B cell (primary cell): ENCODE data around the gene CASD1. TPM values are rescaled to one million over a fixed set of nuclear protein-coding genes. Genes with fewer than 3 reads are reported as not detected.

ENCODE experiments used
- ATAC-seq: fragments of 200-7000 bp; cut with Tn5 transposase; one replicate; pipeline ENCODE4 v1.10.0; 2021; ENCODE audit warnings: low read depth, mild to moderate bottlenecking, moderate number of reproducible peaks, moderate library complexity
- CTCF ChIA-PET: fragments of 350-600 bp; sonication (Branson Sonifier 250); formaldehyde crosslinking; loops from one replicate; lab custom pipeline; 2021; ENCODE audit warnings: antibody characterized with exemption, inconsistent platforms; lab: Charles Lee
- POLR2A ChIA-PET: fragments of 350-600 bp; sonication (Branson Sonifier 250); formaldehyde crosslinking; loops from one replicate; lab custom pipeline; 2021; ENCODE audit warnings: antibody characterized with exemption; lab: Charles Lee
- DNase-seq: peaks from one replicate; pipeline ENCODE4 v3.0.0; 2013
- H2AFZ ChIP-seq: 2 replicates; pipeline ENCODE4 v1.6.1; 2012; ENCODE audit warnings: mild to moderate bottlenecking, low read depth, low read length; ENCODE audit not compliant: insufficient read depth, poor library complexity, severe bottlenecking
- H3K27ac ChIP-seq, 2 donors: 1 replicate in 1 of 2; 2 replicates in 1 of 2; pipeline ENCODE4 v1.5.1; 2012 to 2013; ENCODE audit warnings: low read length in 2 of 2, mild to moderate bottlenecking in 2 of 2, moderate library complexity in 1 of 2
- H3K27me3 ChIP-seq, 4 experiments: fragments of 200-600 bp in 1 of 4; sonication (generic) in 1 of 4; replicated peaks in 1 of 4; 1 replicate in 2 of 4; 2 replicates in 2 of 4; pipeline versions ENCODE4 v1.6.1 to v1.7.0; 2013 to 2016; ENCODE audit warnings: low read length in 3 of 4, mild to moderate bottlenecking in 2 of 4, mixed read lengths in 1 of 4, moderate library complexity in 1 of 4; ENCODE audit not compliant: insufficient read depth in 4 of 4, control insufficient read depth in 3 of 4; ENCODE audit errors: control extremely low read depth in 1 of 4
- H3K36me3 ChIP-seq, 2 experiments: replicated peaks in 1 of 2; 1 replicate in 1 of 2; 2 replicates in 1 of 2; pipeline versions ENCODE4 v1.6.1 to v1.7.1; 2013; ENCODE audit warnings: low read length in 1 of 2; ENCODE audit not compliant: insufficient read depth in 2 of 2, control insufficient read depth in 1 of 2; ENCODE audit errors: control extremely low read depth in 1 of 2, extremely low read depth in 1 of 2
- H3K4me1 ChIP-seq, 2 donors: fragments of 200-600 bp in 1 of 2; sonication (generic) in 1 of 2; 1 replicate in 1 of 2; 2 replicates in 1 of 2; pipeline versions ENCODE4 v1.5.1 to v1.6.1; 2013 to 2017; ENCODE audit warnings: low read length in 2 of 2; ENCODE audit not compliant: control insufficient read depth in 2 of 2, insufficient read depth in 2 of 2
- H3K4me2 ChIP-seq: replicated peaks from 2 replicates; pipeline ENCODE3; 2012; ENCODE audit warnings: mild to moderate bottlenecking, low read depth, low read length; ENCODE audit not compliant: poor library complexity, severe bottlenecking
- H3K4me3 ChIP-seq, 5 experiments: fragments of 200-600 bp in 1 of 5; sonication (generic) in 1 of 5; 1 replicate in 3 of 5; 2 replicates in 2 of 5; pipeline versions ENCODE4 v1.5.1 to v1.7.0; 2011 to 2016; ENCODE audit warnings: low read length in 4 of 5, mild to moderate bottlenecking in 4 of 5, low read depth in 2 of 5, control low read depth in 1 of 5, moderate library complexity in 1 of 5; ENCODE audit not compliant: insufficient read depth in 1 of 5; ENCODE audit errors: control extremely low read depth in 1 of 5, extremely low read depth in 1 of 5
- H3K79me2 ChIP-seq: fragments of 200-600 bp; sonication (generic); one replicate; pipeline ENCODE4 v1.6.0; 2016; ENCODE audit warnings: low read length; ENCODE audit not compliant: control insufficient read depth, insufficient read depth
- H3K9ac ChIP-seq: fragments of 200-600 bp; sonication (generic); 2 replicates; pipeline ENCODE4 v1.6.1; 2017; ENCODE audit warnings: mild to moderate bottlenecking, low read length, moderate library complexity
- H3K9me3 ChIP-seq, 3 donors: one replicate each; pipeline versions ENCODE4 v1.6.1 to v1.7.1; 2013; ENCODE audit warnings: low read length in 2 of 3; ENCODE audit not compliant: control insufficient read depth in 2 of 3, insufficient read depth in 1 of 3; ENCODE audit errors: control extremely low read depth in 1 of 3
- H4K20me1 ChIP-seq: 2 replicates; pipeline ENCODE4 v1.6.0; 2012; ENCODE audit warnings: mild to moderate bottlenecking, low read length; ENCODE audit not compliant: insufficient read depth, control insufficient read depth, poor library complexity, severe bottlenecking
- H3K27ac Mint-ChIP-seq: one replicate; pipeline ENCODE4 v1.8.0; 2021; ENCODE audit warnings: mixed read lengths
- H3K27me3 Mint-ChIP-seq: one replicate; pipeline ENCODE4 v1.8.0; 2021; ENCODE audit warnings: mixed read lengths
- H3K4me1 Mint-ChIP-seq: one replicate; pipeline ENCODE4 v1.8.0; 2021; ENCODE audit warnings: mixed read lengths
- H3K4me3 Mint-ChIP-seq: one replicate; pipeline ENCODE4 v1.8.0; 2021; ENCODE audit warnings: mixed read lengths
- H3K9me3 Mint-ChIP-seq: one replicate; pipeline ENCODE4 v1.8.0; 2022; ENCODE audit warnings: mixed read lengths; ENCODE audit not compliant: insufficient read depth
- CTCF ChIP-seq: fragments of 200-600 bp; IDR thresholded peaks from one replicate; pipeline ENCODE4 v1.8.0; 2022; ENCODE audit warnings: antibody characterized with exemption, mild to moderate bottlenecking
- EZH2 ChIP-seq: IDR thresholded peaks from 2 replicates; pipeline ENCODE4 v1.6.1; 2012; ENCODE audit warnings: borderline replicate concordance, low read depth, mild to moderate bottlenecking, moderate library complexity, low read length; ENCODE audit not compliant: insufficient read depth, poor library complexity, severe bottlenecking
- WGBS: methylation state at CpG from one replicate; pipeline ENCODE4 v1.1.5; 2013; ENCODE audit warnings: missing lambda C conversion rate; ENCODE audit not compliant: insufficient coverage; 5-methylcytosine and 5-hydroxymethylcytosine counted together
- intact Hi-C: fragments of 100-400 bp; cut with micrococcal nuclease; formaldehyde crosslinking; loops from one replicate; pipeline ENCODE4 v1.10.0; 2022
- polyA plus RNA-seq: library from polyadenylated mRNA; depleted of rRNA; stranded (reverse); fragments of >200 nt; gene quantifications from 2 replicates; pipeline ENCODE4 v1.2.3, GENCODE V29; 2012
- total RNA-seq, 2 donors: library from RNA; stranded (reverse); fragments of 120-200 nt in 1 of 2; gene quantifications; 1 replicate in 1 of 2; 2 replicates in 1 of 2; pipeline versions ENCODE4 v1.2.3 to v1.2.4, GENCODE V29; 2013 to 2022

The CASD1 gene
- total and polyA plus RNA-seq, 2 donors (not counting 1 experiment from before 2014, with no cell fraction given) = 9.2 to 47.9 TPM

- no peaks in the 10 kb centered on the region for H3K27me3 ChIP-seq
- H3K27ac Mint-ChIP-seq = peak overlapping the region; percentile 8
- H3K36me3 ChIP-seq = peaks cover 0 to 7% of the 10 kb centered on the region in 2 experiments
- intact Hi-C loops = no loop called here
- no peak for DNase-seq
- H3K27ac ChIP-seq = no peak overlapping the region
- POLR2A ChIA-PET = no interaction called here
- ATAC-seq = no peak
- WGBS = 97% methylated on average over 4 of the region's 11 CpGs
- no peak overlapping the region for H3K4me3 Mint-ChIP-seq
- no peaks in the 10 kb centered on the region for H3K9me3 ChIP-seq
- H3K4me1 ChIP-seq = peaks cover 18 to 20% of the 10 kb centered on the region in 2 donors
- no peaks in the 10 kb centered on the region for H3K9me3 Mint-ChIP-seq
- no peaks in the 10 kb centered on the region for H4K20me1 ChIP-seq
- no peak overlapping the region for H2AFZ ChIP-seq
- CTCF ChIA-PET = interaction anchor here (0.7 to 2.1 kb wide), 2 partner anchors 64 to 403 kb away, joined by 3 to 6 read pairs; no protein-coding TSS in a partner anchor
- no peak overlapping the region for H3K4me2 ChIP-seq
- no peak overlapping the region for H3K9ac ChIP-seq
- no peak overlapping the region for H3K4me3 ChIP-seq
- H3K79me2 ChIP-seq = peaks cover 59% of the 10 kb centered on the region
- H3K4me1 Mint-ChIP-seq = peaks cover 55% of the 10 kb centered on the region
- H3K27me3 Mint-ChIP-seq = no peaks in the 10 kb centered on the region
- TF ChIP-seq EZH2 = no peak
- TF ChIP-seq CTCF = no peak
Measured at GRCh38 chr7:94512735-94513564, 3.3 kb downstream of the CASD1 start.

- ChIA-PET CTCF (interaction anchor here (0.7 to 2.1 kb wide), 2 partner anchors 64 to 403 kb away, joined by 3 to 6 read pairs; no protein-coding TSS in a partner anchor), POLR2A (no interaction called here)
- Histone ChIP-seq H3K4me2 (no peak overlapping the region), H4K20me1 (no peaks in the 10 kb centered on the region), H2AFZ (no peak overlapping the region), H3K27ac (no peak overlapping the region), H3K27me3 (no peaks in the 10 kb centered on the region), H3K79me2 (peaks cover 53% of the 10 kb centered on the region), H3K4me1 (peaks cover 18 to 20% of the 10 kb centered on the region in 2 donors), H3K9me3 (no peaks in the 10 kb centered on the region), H3K4me3 (no peak overlapping the region), H3K9ac (no peak overlapping the region), H3K36me3 (peaks cover 0 to 8% of the 10 kb centered on the region in 2 experiments)
- intact Hi-C loops = no loop called here
- DNase-seq = no peak
- H3K4me3 Mint-ChIP-seq = no peak overlapping the region
- H3K27ac Mint-ChIP-seq = no peak overlapping the region
- no peaks in the 10 kb centered on the region for H3K9me3 Mint-ChIP-seq
- TF ChIP-seq EZH2 (no peak), CTCF (no peak)
- H3K4me1 Mint-ChIP-seq = peaks cover 53% of the 10 kb centered on the region
- ATAC-seq = no peak
- H3K27me3 Mint-ChIP-seq = no peaks in the 10 kb centered on the region
Measured at GRCh38 chr7:94513565-94513860, 3.9 kb downstream of the CASD1 start.
